ENCODE results near the gene TMEM270. TPM values are rescaled to one million over a fixed set of nuclear protein-coding genes. Genes with fewer than 3 reads are reported as not detected.
"Not testable (repeated sequence)": the region's sequence is repeated elsewhere in the genome, so short reads cannot be mapped to it uniquely, and the experiment has no call there.

TMEM270 gene
- total RNA-seq, 2 donors from 2014 or later = not detected

DNA sequence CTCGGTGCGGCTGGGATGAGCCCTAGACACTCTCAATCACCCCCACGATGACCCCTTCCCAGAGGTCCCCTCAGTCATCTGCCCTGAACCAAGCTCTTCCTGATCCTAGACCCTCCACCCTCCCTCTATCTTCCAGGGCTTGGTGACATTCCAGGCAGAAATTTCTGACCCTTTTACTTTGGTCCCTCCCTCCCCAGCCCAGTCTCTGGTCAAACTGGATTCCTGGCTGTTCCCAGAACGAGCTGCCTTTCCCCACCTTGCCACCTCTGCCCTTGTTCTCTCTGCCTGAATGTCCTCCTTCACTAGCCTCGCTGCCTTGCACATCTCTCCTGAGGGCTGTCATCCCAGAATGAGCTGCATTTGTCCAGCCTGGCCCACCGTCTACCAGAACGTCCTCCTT lies 31.5 kb upstream of the TMEM270 start:
- peaks cover 3% of the 10 kb centered on the region for H3K27me3 Mint-ChIP-seq
- ATAC-seq (replicated peaks) = no peak

DNA sequence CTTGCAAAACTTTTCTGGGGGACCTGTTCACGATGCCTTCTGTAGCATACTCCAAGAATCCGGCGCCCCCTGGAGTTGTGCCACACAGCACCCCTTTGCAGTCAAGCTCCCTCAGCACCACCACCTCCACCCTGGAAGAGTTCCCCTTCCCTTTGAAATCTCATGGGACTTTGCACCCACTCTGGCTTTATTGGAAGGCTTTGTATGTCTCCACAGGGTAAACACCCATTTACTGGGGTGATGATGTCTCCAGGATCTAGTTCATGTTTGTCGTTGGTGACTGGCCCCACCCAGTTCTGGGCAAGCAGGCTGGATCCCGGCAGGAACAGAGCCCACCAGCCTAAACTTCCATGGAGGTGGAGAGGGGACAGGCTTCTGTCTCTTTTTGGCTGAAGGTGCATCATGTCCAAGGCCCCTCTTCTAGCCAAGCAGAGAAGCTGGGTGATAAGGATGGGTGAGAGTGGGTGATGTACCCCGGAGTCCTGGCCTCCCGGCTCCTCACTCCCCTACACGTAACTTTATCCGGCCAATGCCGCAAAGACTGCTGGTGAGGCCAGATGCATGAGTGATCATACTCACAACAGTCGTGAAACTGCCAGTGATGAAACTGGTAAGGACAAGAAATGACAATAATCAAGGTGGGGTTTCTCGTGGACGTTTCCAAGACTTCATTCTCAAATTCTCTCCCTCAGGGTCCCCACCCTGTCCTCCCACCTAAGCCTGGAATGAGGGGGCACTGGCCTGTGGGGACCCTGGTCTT lies 30.9 kb upstream of the TMEM270 start:
- Mint-ChIP-seq H3K27me3 (peaks cover 3% of the 10 kb centered on the region), H3K4me3 (no peak overlapping the region), H3K9me3 (no peaks in the 10 kb centered on the region), H3K27ac (no peak overlapping the region), H3K4me1 (peaks cover 3% of the 10 kb centered on the region), H3K36me3 (ENCODE audit: low read depth) (no peaks in the 10 kb centered on the region)
- no peak for ATAC-seq (replicated peaks)

More for the DNA sequence above, 31.5 kb upstream of the TMEM270 start:
- Mint-ChIP-seq H3K27ac (no peak overlapping the region), H3K9me3 (no peaks in the 10 kb centered on the region), H3K4me3 (no peak overlapping the region), H3K36me3 (ENCODE audit: low read depth) (no peaks in the 10 kb centered on the region), H3K4me1 (peaks cover 3% of the 10 kb centered on the region)

DNA sequence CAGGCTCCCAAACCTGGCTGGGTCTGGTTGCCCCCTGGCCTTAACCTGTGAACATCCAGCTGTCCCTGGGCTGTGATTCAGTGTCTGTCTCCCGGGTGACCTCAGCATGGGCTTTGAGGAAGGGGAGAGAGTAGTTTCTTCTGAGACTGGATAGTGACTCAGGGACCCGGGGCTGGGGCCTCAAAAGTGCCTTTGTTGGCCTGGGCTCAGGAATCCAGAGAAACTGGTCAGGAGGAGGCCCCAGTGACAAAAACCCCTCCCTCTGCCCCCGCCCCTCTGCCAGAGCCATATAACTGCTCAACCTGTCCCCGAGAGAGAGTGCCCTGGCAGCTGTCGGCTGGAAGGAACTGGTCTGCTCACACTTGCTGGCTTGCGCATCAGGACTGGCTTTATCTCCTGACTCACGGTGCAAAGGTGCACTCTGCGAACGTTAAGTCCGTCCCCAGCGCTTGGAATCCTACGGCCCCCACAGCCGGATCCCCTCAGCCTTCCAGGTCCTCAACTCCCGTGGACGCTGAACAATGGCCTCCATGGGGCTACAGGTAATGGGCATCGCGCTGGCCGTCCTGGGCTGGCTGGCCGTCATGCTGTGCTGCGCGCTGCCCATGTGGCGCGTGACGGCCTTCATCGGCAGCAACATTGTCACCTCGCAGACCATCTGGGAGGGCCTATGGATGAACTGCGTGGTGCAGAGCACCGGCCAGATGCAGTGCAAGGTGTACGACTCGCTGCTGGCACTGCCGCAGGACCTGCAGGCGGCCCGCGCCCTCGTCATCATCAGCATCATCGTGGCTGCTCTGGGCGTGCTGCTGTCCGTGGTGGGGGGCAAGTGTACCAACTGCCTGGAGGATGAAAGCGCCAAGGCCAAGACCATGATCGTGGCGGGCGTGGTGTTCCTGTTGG lies 30.0 kb upstream of the TMEM270 start, which contains the start of gene CLDN4:
Gene CLDN4 (plus strand): TSS at position 316 of the 903 bp plus-strand sequence. CDS start 206 bp downstream, at position 522.
- Mint-ChIP-seq H3K9me3 (no peaks in the 10 kb centered on the region), H3K27me3 (peaks cover 3% of the 10 kb centered on the region), H3K4me3 (no peak within 1 kb of the TSS), H3K36me3 (ENCODE audit: low read depth) (no peaks in the 10 kb centered on the region), H3K4me1 (peaks cover 3% of the 10 kb centered on the region), H3K27ac (no peak within 1 kb of the TSS)
- no peak for ATAC-seq (replicated peaks)

DNA sequence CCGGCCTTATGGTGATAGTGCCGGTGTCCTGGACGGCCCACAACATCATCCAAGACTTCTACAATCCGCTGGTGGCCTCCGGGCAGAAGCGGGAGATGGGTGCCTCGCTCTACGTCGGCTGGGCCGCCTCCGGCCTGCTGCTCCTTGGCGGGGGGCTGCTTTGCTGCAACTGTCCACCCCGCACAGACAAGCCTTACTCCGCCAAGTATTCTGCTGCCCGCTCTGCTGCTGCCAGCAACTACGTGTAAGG lies 29.4 kb upstream of the TMEM270 start:
- Mint-ChIP-seq H3K4me1 (peaks cover 3% of the 10 kb centered on the region), H3K36me3 (ENCODE audit: low read depth) (no peaks in the 10 kb centered on the region), H3K9me3 (no peaks in the 10 kb centered on the region), H3K4me3 (no peak overlapping the region), H3K27ac (no peak overlapping the region), H3K27me3 (peaks cover 3% of the 10 kb centered on the region)
- ATAC-seq (replicated peaks) = no peak

DNA sequence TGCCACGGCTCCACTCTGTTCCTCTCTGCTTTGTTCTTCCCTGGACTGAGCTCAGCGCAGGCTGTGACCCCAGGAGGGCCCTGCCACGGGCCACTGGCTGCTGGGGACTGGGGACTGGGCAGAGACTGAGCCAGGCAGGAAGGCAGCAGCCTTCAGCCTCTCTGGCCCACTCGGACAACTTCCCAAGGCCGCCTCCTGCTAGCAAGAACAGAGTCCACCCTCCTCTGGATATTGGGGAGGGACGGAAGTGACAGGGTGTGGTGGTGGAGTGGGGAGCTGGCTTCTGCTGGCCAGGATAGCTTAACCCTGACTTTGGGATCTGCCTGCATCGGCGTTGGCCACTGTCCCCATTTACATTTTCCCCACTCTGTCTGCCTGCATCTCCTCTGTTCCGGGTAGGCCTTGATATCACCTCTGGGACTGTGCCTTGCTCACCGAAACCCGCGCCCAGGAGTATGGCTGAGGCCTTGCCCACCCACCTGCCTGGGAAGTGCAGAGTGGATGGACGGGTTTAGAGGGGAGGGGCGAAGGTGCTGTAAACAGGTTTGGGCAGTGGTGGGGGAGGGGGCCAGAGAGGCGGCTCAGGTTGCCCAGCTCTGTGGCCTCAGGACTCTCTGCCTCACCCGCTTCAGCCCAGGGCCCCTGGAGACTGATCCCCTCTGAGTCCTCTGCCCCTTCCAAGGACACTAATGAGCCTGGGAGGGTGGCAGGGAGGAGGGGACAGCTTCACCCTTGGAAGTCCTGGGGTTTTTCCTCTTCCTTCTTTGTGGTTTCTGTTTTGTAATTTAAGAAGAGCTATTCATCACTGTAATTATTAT lies 28.9 kb upstream of the TMEM270 start:
- H3K27ac Mint-ChIP-seq = no peak overlapping the region
- no peaks in the 10 kb centered on the region for H3K9me3 Mint-ChIP-seq
- H3K36me3 Mint-ChIP-seq (ENCODE audit: low read depth) = no peaks in the 10 kb centered on the region
- peaks cover 3% of the 10 kb centered on the region for H3K27me3 Mint-ChIP-seq
- H3K4me1 Mint-ChIP-seq = no peaks in the 10 kb centered on the region
- no peak for ATAC-seq (replicated peaks)
- no peak overlapping the region for H3K4me3 Mint-ChIP-seq

DNA sequence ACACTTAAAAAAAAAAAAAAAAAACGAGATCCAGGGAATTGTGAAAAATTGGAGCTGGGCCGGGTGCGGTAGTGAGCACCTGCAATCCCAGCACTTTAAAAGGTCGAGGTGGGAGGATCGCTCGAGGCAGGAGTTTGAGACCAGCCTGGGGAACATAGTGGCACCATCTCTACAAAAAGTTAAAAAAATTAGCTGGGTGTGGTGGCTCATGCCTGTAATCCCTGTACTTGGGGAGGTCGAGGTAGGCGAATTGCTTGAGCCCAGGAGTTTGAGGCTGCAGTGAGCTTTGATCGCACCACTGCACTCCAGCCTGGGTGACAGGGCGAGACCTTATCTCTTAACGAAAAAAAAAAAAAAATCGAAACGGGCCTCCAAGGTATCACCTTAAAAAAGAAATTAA lies 28.2 kb upstream of the TMEM270 start:
- Mint-ChIP-seq H3K27ac (no peak overlapping the region), H3K9me3 (no peaks in the 10 kb centered on the region), H3K4me3 (no peak overlapping the region), H3K36me3 (ENCODE audit: low read depth) (no peaks in the 10 kb centered on the region), H3K4me1 (no peaks in the 10 kb centered on the region), H3K27me3 (peaks cover 3% of the 10 kb centered on the region)
- ATAC-seq (replicated peaks) = no peak

DNA sequence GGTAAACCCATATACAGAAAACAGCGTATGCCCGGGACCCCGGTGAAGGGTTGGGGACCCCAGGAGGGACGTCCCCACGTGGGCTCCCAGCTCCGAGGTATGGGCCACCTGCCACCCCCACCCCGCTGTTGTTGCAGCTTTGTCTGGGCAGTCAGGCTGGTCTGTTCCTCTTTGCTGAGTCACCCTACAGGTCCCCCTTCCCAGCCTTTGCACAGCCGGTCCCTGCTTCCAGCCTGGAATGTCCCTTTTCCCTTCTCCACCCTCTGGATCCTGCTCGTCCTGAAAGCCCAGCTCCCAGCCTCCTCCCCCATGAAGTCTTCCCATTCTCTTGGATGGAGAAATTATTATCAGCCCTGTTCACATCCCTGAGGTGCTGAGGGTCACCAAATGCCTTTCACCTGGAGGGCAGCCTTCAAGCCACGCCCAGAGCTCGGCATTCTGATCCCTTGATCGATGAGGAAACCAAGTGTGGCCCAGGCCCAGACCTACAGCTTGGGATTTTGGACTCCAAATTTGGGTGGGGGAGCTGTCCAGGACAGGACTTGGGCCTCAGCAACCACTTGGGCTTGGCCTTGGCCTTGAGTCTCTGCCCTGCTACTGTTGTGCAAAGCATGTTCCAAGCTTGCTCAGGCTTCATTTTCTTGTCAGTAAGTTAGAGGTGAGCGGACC lies 27.6 kb upstream of the TMEM270 start:
- H3K27ac Mint-ChIP-seq = no peak overlapping the region
- no peaks in the 10 kb centered on the region for H3K4me1 Mint-ChIP-seq
- no peak for ATAC-seq (replicated peaks)
- no peak overlapping the region for H3K4me3 Mint-ChIP-seq
- no peaks in the 10 kb centered on the region for H3K36me3 Mint-ChIP-seq (ENCODE audit: low read depth)
- H3K27me3 Mint-ChIP-seq = peaks cover 3% of the 10 kb centered on the region
- H3K9me3 Mint-ChIP-seq = no peaks in the 10 kb centered on the region

DNA sequence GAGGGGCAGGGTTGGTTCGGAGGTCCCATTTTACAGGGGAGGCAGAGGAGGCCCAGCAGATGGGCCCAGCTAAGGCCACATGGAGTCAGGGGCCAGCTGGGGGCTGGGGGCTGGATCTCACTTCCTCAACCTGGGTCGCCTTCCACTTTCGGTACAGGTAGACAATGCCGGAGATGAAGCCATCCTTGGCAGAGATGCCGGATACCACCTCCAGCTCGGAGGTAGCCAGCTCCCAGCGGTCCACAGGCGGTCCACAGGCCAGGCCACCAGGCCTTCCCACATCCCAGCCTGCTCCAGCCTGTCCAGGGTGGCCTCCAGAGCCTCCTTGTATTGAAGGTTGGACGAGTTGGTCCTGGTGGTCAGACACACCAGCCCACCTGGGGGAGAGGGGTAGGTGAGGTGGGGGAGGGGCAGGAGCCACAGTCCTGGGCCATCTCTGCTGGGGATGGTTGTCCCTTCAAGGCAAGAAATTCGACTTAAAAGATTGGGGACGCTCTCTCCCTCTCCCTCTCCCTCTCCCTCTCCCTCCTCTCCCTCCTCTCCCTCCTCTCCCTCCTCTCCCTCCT lies 26.2 kb upstream of the TMEM270 start:
- Mint-ChIP-seq H3K27me3 (peaks cover 2% of the 10 kb centered on the region), H3K9me3 (no peaks in the 10 kb centered on the region), H3K36me3 (ENCODE audit: low read depth) (no peaks in the 10 kb centered on the region), H3K4me1 (no peaks in the 10 kb centered on the region), H3K4me3 (no peak overlapping the region), H3K27ac (no peak overlapping the region)
- no peak for ATAC-seq (replicated peaks)

DNA sequence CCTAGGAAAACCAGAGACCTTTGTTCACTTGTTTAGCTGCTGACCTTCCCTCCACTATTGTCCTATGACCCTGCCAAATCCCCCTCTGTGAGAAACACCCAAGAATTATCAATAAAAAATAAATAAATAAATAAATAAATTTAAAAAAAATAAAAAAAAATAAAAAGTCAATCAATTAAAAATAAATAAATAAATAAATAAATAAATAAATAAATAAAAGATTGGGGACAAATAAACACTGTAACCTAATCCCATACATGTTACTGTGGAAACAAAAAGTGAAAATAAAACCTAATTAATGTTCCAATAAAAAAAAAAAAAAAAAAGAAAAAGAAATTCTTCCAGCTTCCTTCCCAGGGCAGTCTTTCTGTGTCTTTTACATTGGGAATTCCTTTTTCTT lies 23.8 kb upstream of the TMEM270 start:
- H3K27ac Mint-ChIP-seq; ATAC-seq (replicated peaks); H3K36me3 Mint-ChIP-seq (ENCODE audit: low read depth); H3K9me3 Mint-ChIP-seq; H3K4me3 Mint-ChIP-seq; H3K4me1 Mint-ChIP-seq; H3K27me3 Mint-ChIP-seq: not testable (repeated sequence)

DNA sequence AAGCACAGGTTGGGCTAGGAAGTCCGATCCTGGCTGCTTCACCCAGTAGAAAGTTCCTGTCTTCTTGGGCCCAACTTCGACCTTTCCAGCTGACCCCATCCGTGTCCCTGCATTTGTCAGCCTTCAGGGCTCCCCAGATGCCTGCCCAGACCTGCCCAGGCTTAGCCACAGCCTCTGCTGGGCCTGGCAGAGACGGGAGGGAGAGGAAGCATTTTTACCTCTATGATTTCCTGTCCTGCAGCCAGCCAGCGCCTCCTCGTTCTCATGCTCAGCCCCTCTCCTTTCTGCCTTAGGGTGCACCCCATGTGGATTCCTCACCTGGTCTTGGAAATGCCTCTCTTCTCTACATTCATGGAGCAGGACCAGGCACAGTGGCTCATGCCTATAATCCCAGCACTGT lies 22.3 kb upstream of the TMEM270 start:
- H3K9me3 Mint-ChIP-seq = no peaks in the 10 kb centered on the region
- H3K27ac Mint-ChIP-seq = no peak overlapping the region
- H3K4me3 Mint-ChIP-seq = no peak overlapping the region
- ATAC-seq (replicated peaks) = no peak
- no peaks in the 10 kb centered on the region for H3K36me3 Mint-ChIP-seq (ENCODE audit: low read depth)
- H3K27me3 Mint-ChIP-seq = no peaks in the 10 kb centered on the region
- H3K4me1 Mint-ChIP-seq = no peaks in the 10 kb centered on the region

DNA sequence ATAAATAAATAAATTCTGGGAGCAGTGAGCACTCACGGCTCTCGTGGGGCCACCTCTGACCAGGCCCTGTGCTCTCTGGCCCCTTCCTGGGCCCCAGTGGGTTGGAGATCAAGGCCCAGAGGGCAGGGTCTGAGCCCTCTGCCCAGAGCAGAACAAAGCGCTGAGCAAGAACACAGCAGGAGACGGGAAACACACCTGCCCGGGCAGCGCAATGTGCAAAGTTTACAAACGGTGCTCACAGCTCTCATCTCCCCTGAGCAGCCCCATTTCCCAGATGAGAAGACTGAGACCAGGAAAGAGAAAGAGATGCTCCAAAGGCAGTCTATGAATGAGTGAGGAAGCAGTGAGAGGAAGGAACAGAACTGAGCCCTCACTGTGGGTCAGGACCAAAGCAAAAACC lies 21.7 kb upstream of the TMEM270 start:
- Mint-ChIP-seq H3K4me1 (no peaks in the 10 kb centered on the region), H3K9me3 (no peaks in the 10 kb centered on the region), H3K27ac (no peak overlapping the region), H3K36me3 (ENCODE audit: low read depth) (no peaks in the 10 kb centered on the region), H3K4me3 (no peak overlapping the region), H3K27me3 (no peaks in the 10 kb centered on the region)
- no peak for ATAC-seq (replicated peaks)

DNA sequence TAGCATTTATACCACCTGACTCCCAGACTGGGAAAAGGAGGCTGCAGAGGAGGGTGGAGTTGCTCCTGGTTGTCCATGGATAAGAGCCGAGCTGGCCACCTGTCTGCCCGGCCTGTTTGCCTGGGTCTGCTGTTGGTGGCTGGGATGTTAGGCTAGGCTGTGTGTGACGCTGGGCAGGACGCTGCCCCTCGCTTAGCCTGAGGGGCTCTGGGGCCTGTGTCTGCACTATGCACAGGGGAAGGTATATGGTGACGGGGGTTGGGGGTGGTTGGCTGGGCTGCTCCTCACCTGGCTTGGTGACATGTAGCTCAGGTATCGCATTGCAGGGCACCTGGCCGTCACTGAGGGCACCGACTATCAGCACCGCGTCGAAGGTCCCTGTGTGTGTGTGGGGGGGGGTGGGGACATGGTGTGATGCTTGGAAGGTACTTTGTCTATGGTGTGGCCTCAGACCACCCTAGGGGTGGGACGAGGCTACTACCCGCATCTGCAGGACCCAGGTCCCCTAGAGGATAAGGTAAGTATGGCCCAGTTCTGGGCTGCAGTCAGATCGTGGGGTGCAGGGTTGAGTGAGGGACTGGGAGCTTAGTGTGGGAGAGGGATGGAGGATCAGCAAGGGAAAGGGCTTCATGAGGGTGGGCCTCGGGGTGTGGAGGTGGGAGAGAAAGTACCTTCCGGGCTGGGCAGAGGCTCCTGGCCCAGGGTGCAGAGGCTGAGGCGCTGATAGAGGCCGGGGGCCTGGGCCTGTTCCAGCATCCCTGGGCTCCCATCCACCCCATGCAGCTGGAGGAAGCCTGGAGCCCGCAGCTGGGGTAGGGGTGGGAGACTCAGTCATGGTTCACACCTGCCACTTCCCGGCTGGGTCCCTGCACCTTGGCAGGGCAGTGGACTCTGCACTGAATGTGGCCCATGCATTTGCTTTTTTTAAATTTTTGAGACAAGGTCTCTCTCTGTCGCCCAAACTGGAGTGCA lies 20.9 kb upstream of the TMEM270 start:
- no peak overlapping the region for H3K4me3 Mint-ChIP-seq

DNA sequence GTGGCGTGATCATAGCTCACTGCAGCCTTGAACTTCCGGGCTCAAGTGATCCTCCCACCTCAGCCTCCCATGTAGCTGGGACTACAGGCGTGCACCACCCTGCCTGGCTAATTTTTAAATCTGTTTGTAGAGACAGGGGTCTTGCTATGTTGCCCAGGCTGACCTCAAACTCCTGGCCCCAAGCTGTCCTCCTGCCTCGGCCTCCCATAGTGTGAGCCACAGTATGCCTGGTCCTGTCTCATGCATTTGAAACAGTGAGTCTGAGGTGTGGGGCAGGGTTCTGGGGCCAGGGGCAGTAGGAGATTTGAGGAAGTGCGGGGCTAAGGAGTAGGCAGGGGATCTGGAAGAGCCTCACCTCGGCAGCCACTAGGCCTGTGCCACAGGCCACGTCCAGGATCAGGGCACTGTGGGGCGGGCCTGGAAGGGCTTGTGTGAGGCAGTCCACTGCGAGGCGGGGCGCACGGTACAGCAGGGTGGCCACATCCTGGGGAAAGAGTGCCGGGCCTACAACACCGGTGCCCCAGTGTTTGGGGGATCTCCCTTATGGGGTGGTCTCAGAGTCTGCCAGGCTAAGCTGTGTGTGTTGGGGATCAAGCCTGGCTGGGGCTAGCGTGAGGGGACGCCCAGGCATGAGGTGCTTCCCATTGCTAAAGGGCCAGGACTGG lies 20.1 kb upstream of the TMEM270 start:
- Mint-ChIP-seq H3K27ac (no peak overlapping the region), H3K27me3 (no peaks in the 10 kb centered on the region), H3K9me3 (no peaks in the 10 kb centered on the region), H3K4me1 (no peaks in the 10 kb centered on the region), H3K4me3 (peak overlapping the region; percentile 25), H3K36me3 (ENCODE audit: low read depth) (no peaks in the 10 kb centered on the region)
- no peak for ATAC-seq (replicated peaks)

More for the DNA sequence above, 20.9 kb upstream of the TMEM270 start:
- H3K9me3 Mint-ChIP-seq = no peaks in the 10 kb centered on the region
- H3K36me3 Mint-ChIP-seq (ENCODE audit: low read depth) = no peaks in the 10 kb centered on the region
- H3K4me1 Mint-ChIP-seq = no peaks in the 10 kb centered on the region
- ATAC-seq (replicated peaks) = no peak
- no peak overlapping the region for H3K27ac Mint-ChIP-seq
- H3K27me3 Mint-ChIP-seq = no peaks in the 10 kb centered on the region
